ENCODE data around the gene TATDN2.
A peak's percentile ranks its signal among the peaks of the same experiment; 100 is the strongest.

TATDN2 gene

DNA sequence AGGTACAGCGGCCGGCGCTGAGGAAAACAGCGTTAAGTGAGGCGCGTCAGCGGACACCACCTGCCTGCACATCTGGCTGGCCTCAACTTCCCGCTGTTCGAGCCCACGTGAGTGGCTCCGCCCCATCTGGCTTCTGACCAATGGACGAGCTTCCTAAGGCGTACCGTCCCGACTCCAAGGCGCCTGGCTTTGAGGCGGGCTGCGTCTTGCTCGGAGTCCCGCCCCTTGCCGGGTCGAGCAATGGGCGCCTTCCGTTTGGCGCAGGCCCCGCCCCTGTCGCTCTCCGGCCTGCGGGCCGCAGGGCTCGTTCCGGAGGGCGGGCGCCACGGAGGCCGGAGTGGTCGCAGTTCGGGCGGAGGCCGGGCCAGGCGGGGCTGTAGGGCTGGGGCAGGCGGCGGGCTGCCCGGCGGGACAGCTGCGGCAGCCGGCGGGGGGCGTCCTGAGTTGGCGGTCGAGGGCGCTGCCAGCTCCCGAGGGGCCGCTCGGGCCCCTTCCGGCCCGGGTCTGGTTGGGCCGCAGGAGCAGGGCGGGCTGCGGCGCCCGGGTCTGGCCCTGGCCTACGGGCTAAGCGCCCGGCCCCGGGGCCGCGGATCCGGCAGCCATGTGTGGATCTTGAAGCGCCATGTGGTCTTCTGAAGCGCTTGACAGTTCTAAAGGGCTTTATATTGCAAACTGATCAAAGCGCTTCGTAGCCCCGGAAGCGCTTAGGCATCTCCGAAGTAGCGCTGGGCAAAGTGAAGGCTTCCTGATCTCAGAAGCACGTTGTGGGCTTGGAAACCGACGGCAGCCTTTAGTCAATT is at the start of gene TATDN2:
TATDN2 (plus strand) TSS at position 276 of the 800 bp plus-strand sequence. CDS start 742 bp downstream, outside the sequence.
- peak; percentile 78 for DNase-seq

GRCh38 chr3:10198761-10199649 is 49.3 kb upstream of the TATDN2 start:
- DNase-seq = no peak

DNA sequence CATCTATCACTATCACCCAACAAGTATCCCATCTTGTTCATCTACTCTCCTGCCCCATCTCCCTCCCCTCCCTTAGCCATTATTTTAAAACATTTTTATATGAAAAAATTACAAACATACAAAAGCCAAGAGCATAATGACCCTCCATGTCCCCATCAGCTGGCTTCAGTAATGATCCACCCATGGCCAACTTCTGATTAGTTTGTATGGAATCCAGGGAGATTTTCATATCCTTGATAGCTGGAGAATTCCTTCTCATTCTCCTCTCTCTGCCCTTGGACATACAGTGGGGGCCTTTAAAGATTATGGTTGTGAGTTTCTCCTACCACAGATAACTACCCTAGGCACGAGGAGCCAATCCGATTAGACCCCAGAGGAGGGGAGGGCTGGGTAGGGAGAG is 43.3 kb upstream of the TATDN2 start:
- no peak for DNase-seq

- no peak for DNase-seq
Measured at GRCh38 chr3:10205451-10206165, 42.7 kb upstream of the TATDN2 start.

DNA sequence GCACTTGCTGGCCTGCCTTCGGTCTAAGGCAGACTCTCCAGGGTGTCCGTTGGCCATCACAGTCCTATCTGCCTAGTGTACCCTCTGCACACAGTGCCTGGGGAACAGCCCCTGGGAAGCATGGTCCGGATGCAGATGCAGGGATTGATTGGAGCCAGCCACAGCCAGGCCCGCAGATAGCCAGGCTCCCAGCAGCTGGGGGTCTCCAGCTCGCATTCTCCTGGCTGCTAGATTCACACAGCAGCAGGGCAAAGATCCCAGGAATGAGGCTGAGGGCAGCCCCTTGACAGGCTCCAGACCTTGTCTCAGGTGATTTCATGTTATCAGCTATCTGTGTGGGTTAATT is 42.1 kb upstream of the TATDN2 start:
- DNase-seq = no peak

DNA sequence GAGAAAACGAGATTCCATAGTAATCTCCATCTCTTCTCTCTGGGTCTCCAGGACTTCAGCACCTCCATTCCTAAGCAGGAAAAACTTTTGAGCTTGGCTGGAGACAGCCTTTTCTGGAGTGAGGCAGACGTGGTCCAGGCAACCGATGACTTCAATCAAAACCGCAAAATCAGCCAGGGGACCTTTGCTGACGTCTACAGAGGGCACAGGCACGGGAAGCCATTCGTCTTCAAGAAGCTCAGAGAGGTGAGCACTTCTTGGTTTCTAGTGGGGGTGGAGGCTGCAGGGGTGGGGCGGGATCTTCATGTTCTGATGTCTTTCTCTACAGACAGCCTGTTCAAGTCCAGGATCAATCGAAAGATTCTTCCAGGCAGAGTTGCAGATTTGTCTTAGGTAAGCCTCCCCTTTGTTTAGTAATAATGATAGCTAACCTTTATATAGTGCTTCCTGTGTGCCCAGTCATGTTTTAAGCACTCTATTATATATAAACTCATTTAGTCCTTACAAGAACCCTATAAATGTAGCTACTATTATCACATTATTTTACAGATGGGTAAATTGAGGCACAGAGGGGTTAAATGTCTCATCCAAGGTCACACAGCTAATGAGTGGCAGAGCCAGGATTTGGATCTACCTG is 35.0 kb upstream of the TATDN2 start:
- DNase-seq = no peak

GRCh38 chr3:10215578-10216368 is 32.5 kb upstream of the TATDN2 start:
- no peak for DNase-seq

GRCh38 chr3:10217359-10217758 is 30.9 kb upstream of the TATDN2 start:
- no peak for DNase-seq

DNA sequence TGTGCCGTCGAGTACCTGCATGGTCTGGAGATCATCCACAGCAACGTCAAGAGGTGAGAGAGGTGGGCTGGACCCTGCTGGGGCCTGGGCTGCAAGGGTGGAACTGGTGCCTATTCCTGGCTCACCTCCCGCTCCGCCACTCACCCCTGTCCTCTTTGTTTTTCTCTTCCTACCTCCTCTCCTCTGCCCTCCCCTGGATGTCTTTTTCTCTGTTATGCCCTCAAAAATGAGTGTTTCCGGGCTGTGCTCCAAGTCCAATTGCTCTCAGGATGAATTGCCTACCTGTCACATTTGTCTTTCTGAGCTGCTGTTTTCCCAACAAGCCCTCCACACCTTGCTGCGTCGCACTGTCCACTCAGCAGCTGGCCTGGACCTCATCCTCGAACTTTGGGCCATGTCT is 28.5 kb upstream of the TATDN2 start:
- peak; percentile 18 for DNase-seq

DNA sequence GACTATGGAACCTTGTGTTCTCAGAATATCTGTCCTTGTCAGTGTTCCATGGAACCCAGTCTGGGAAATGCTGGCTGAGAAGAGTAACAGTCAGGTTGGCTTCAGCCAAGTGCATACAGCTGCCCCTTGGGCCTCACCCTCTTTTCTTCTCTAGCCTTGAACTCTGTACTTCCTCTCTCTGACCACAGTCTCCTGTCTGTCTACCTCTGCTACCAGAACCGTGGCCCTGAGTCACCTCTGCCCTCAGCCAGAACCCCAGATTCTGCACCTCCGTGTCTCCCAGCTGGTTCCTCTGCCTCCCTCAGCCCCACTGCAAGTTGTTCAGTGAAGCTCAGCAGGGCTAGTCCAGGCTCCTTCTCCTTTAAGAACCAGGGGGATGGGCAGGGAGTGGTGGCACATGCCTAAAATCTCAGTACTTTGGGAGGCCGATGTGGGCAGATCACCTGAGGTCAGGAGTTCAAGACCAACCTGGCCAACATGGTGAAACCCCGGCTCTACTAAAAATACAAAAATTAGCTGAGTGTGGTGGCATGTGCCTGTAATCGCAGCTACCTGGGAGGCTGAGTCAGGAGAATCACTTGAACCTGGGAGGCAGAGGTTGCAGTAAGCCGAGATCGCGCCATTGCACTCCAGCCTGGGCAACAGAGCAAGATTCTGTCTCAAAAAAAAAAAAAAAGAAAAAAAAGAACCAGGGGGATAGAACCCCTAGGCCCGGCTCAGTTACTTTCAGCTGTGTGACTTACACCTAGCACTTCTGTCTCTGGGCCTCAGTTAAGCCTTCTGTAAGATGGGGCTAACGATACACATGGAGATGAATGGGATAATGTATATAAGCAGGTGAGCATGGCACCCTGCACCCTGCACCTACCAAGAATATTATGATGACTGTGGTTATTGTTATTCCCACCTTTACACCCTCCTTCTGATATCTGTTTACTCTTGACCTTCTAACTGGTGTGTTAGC is 24.3 kb upstream of the TATDN2 start:
- DNase-seq = no peak

DNA sequence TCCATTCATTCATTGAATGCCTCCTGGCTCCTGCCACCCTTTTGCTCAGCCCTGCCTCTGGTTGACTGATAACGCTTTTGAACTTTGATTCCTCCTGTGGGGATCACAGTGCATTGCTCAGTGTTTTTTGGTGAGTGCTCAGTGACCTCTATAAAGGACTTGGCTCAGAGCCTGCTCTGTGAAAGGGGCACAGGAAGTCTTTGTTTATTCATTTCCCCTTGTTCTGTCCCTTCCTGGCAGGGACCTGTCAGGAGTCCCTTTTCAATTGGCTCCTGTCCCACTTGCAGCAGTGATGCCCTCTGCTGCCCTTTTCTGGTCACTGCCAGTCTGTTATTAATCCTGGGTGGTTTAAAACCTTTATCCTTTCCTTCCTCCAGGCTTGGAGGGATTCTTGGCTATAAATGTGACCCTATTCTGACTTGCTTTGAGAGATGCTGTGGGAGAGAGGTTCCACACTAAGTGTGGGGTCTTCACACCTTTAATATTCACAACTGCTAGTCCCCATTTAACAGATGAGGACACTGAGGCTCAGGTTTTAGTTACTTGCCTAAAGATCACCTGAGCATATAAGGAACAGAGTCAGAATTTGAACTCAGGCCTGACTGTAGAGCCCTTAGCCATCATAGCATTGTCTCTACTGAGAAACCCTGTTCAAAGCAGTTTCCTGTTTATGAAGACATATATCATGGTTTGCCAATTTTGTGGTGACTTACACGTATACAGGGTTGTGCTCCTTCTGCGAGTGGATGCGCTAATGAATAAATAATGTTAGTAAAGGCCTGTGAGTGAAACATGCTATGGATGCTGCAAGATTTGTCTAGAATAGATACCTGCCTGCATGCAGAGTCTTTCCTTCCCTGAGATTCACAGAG is 23.2 kb upstream of the TATDN2 start:
- DNase-seq = peak; percentile 23

GRCh38 chr3:10226293-10226692 is 22.0 kb upstream of the TATDN2 start:
- no peak for DNase-seq

DNA sequence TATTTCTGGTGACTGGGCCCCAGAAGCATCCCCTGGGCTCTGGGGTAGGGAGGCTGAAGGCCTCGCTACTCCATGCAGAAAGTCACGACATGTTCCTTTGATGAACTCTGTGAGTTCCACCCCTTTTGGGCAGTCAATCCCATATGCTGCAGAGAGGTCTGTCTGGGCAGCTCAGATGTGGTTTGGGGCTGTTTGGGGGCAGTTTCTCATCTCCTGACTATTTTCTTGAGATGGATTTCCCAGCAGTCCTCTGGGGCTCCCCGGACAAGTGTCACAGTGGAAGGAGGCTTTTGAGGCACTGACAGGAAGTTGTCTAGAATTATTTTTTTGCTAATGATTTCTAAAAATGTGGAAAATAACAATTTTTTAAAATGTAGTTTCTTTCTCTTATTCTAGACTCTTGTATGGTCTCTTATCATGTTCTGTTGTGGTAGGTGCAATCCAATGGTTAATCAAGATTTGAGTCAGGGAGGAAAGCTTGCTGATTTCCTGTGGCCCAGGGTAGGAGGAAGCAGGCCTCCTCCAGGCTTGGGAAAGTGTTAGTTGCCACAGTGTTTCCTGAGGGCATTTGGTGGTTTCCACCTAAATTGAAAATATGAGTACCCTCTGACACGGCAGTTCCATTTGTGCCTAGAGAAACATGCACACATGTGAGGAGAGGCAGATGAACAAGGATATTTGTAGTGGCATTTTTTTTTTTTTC is 19.9 kb upstream of the TATDN2 start:
- no peak for DNase-seq

DNA sequence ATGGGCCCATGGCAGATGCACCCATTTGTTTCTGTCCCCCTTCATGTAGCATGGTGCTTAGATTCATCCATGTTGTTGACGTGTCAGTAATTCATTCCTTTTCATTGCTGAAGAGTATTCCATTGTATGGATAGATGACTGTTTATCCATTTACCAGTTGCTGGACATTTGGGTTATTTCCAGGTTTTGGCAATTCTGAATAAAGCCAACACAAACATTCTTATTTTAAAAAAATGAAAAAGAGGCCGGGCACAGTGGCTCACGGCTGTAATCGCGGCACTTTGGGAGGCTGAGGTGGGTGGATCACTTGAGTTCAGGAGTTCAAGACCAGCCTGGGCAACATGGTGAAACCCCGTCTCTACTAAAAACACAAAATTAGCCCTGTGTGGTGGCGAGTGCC is 18.7 kb upstream of the TATDN2 start:
- DNase-seq = no peak

DNA sequence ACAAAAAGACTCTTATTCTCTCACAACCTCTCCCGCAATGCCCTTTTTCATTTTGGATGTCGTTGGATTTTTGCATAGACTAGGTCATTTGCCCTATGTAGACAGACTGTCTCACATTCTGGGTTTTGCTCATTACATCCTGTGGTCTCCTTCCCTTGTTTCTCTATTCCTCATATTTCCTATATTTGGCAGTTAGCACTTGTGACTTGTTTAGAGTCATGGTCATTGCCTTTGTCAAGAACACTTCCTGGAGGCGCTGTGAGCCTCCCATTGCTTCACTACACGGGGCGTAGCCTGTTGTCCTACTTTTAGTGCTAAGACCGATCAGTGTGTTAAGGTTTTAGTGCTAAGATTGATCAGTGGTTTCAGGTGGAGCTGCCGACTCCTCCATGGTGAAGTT is 16.1 kb upstream of the TATDN2 start:
- DNase-seq = no peak

DNA sequence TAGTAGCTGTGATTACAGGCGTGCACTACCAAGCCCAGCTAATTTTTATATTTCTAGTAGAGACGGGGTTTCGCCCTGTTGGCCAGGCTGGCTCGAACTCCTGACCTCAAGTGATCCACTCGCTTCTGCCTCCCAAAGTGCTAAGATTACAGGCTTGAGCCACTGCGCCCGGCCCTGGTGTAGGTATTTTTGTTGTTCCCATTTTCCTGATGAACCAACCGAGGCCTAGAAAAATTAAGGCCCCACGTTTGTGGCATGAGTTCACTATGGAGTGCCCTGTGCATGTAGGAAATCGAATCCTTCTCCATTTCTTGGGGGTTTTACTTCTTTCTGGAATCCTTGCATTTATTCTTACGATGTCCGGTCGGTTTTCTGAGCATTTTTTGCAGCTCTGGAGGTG is 14.3 kb upstream of the TATDN2 start:
- no peak for DNase-seq

GRCh38 chr3:10234526-10235230 is 13.6 kb upstream of the TATDN2 start:
- no peak for DNase-seq

GRCh38 chr3:10235551-10235950 is 12.7 kb upstream of the TATDN2 start:
- DNase-seq = no peak

Data from DMS79 (cell line).